Neural cell (in vitro differentiated cells): ENCODE results near the gene CYP26A1. TPM values are rescaled to one million over a fixed set of nuclear protein-coding genes. Genes with fewer than 3 reads are reported as not detected.

Experiments
- H2AFZ ChIP-seq: fragments of 200-600, 300-800 bp; sonication (generic), shearing (Covaris generic); 2 replicates; pipeline ENCODE4 v1.6.0; 2014; ENCODE audit warnings: low read depth, mild to moderate bottlenecking, antibody characterized with exemption, low read length, moderate library complexity
- H3F3A ChIP-seq: fragments of 200-600 bp; shearing (Covaris generic); 2 replicates; pipeline ENCODE4 v1.6.1; 2016; ENCODE audit warnings: mild to moderate bottlenecking, moderate library complexity, mixed read lengths, antibody characterized with exemption, low read length; ENCODE audit not compliant: insufficient read depth, poor library complexity, severe bottlenecking
- H3K27ac ChIP-seq: fragments of 200-600, 300-800 bp; sonication (generic), shearing (Covaris generic); 2 replicates; pipeline ENCODE4 v1.5.1; 2014; ENCODE audit warnings: mild to moderate bottlenecking, low read length, moderate library complexity
- H3K27me3 ChIP-seq: fragments of 300-800, 200-600 bp; sonication (generic), shearing (Covaris generic); 2 replicates; pipeline ENCODE4 v1.6.0; 2014; ENCODE audit warnings: mild to moderate bottlenecking, low read depth, low read length, moderate library complexity; ENCODE audit not compliant: insufficient read depth
- H3K36me3 ChIP-seq: fragments of 300-800, 200-600 bp; sonication (generic), shearing (Covaris generic); 2 replicates; pipeline ENCODE4 v1.5.1; 2014; ENCODE audit warnings: mild to moderate bottlenecking, antibody characterized with exemption, low read length, moderate library complexity; ENCODE audit not compliant: insufficient read depth
- H3K4me2 ChIP-seq: fragments of 300-800, 200-600 bp; sonication (generic), shearing (Covaris generic); 2 replicates; pipeline ENCODE4 v1.6.0; 2014; ENCODE audit warnings: mild to moderate bottlenecking, low read length
- H3K4me3 ChIP-seq: fragments of 300-800, 200-600 bp; sonication (generic), shearing (Covaris generic); 2 replicates; pipeline ENCODE4 v1.5.1; 2014; ENCODE audit warnings: mild to moderate bottlenecking, low read length, moderate library complexity
- H3K79me2 ChIP-seq: fragments of 200-600 bp; shearing (Covaris generic); replicated peaks from 2 replicates; pipeline ENCODE4 v1.6.0; 2014; ENCODE audit warnings: mild to moderate bottlenecking, low read length, moderate library complexity; ENCODE audit not compliant: insufficient read depth
- H3K9ac ChIP-seq: fragments of 300-800, 200-600 bp; sonication (generic), shearing (Covaris generic); 2 replicates; pipeline ENCODE4 v1.6.1; 2016; ENCODE audit warnings: mild to moderate bottlenecking, low read length, mixed read lengths
- H3K9me2 ChIP-seq: fragments of 200-600 bp; shearing (Covaris generic); 2 replicates; pipeline ENCODE4 v1.6.1; 2016; ENCODE audit warnings: mild to moderate bottlenecking, low read length, mixed read lengths; ENCODE audit not compliant: insufficient read depth
- H3K9me3 ChIP-seq: fragments of 200-600, 300-800 bp; sonication (generic), shearing (Covaris generic); 2 replicates; pipeline ENCODE4 v1.6.1; 2016; ENCODE audit warnings: mild to moderate bottlenecking, mixed run types, low read length, moderate library complexity, mixed read lengths
- H4K20me1 ChIP-seq: fragments of 200-600 bp; shearing (Covaris generic); 2 replicates; pipeline ENCODE4 v1.6.1; 2016; ENCODE audit warnings: mild to moderate bottlenecking, mixed run types; ENCODE audit not compliant: insufficient read depth
- CTCF ChIP-seq: fragments of 450-650 bp; IDR thresholded peaks from 2 replicates; pipeline ENCODE4 v1.5.1; 2014; ENCODE audit warnings: antibody characterized with exemption, mild to moderate bottlenecking, moderate library complexity; ENCODE audit not compliant: poor library complexity, severe bottlenecking
- EZH2 ChIP-seq: fragments of 200-600, 300-800 bp; shearing (Covaris generic), sonication (generic); IDR thresholded peaks from 2 replicates; pipeline ENCODE4 v1.6.1; 2014; ENCODE audit warnings: antibody characterized with exemption, low read length, borderline replicate concordance, mild to moderate bottlenecking; ENCODE audit not compliant: insufficient read depth, poor library complexity, severe bottlenecking
- TAF1 ChIP-seq: IDR thresholded peaks from 2 replicates; pipeline ENCODE4 v1.6.1; 2012; ENCODE audit warnings: low read depth
- polyA plus RNA-seq: library from polyadenylated mRNA; depleted of rRNA; stranded (reverse); fragments of >200 nt; gene quantifications from 2 replicates; pipeline ENCODE4 v1.2.3, GENCODE V29; 2014
- TF ChIP-seq, protein P1 (sequence below): IDR thresholded peaks from 2 replicates; pipeline ENCODE4 v1.6.1; 2012; ENCODE audit warnings: borderline replicate concordance

CYP26A1 gene
- polyA plus RNA-seq, 1 donor from 2014 or later: 0.77 TPM

- Histone ChIP-seq H3K4me3 (peak overlapping the region; percentile 18), H3K4me2 (no peak overlapping the region), H3K9me2 (no peaks in the 10 kb centered on the region), H2AFZ (no peak overlapping the region), H3K79me2 (no peaks in the 10 kb centered on the region), H3K9ac (no peak overlapping the region), H3K36me3 (peaks cover 20% of the 10 kb centered on the region), H3K9me3 (peaks cover 25% of the 10 kb centered on the region), H3K27ac (no peak overlapping the region), H3K27me3 (peaks cover 80% of the 10 kb centered on the region), H4K20me1 (no peaks in the 10 kb centered on the region), H3F3A (no peaks in the 10 kb centered on the region)
- TF ChIP-seq, protein P1, sequence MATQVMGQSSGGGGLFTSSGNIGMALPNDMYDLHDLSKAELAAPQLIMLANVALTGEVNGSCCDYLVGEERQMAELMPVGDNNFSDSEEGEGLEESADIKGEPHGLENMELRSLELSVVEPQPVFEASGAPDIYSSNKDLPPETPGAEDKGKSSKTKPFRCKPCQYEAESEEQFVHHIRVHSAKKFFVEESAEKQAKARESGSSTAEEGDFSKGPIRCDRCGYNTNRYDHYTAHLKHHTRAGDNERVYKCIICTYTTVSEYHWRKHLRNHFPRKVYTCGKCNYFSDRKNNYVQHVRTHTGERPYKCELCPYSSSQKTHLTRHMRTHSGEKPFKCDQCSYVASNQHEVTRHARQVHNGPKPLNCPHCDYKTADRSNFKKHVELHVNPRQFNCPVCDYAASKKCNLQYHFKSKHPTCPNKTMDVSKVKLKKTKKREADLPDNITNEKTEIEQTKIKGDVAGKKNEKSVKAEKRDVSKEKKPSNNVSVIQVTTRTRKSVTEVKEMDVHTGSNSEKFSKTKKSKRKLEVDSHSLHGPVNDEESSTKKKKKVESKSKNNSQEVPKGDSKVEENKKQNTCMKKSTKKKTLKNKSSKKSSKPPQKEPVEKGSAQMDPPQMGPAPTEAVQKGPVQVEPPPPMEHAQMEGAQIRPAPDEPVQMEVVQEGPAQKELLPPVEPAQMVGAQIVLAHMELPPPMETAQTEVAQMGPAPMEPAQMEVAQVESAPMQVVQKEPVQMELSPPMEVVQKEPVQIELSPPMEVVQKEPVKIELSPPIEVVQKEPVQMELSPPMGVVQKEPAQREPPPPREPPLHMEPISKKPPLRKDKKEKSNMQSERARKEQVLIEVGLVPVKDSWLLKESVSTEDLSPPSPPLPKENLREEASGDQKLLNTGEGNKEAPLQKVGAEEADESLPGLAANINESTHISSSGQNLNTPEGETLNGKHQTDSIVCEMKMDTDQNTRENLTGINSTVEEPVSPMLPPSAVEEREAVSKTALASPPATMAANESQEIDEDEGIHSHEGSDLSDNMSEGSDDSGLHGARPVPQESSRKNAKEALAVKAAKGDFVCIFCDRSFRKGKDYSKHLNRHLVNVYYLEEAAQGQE: no peak
- peak; percentile 58 for TF ChIP-seq EZH2
Measured at GRCh38 chr10:93061594-93062513, 11.8 kb upstream of the CYP26A1 start.

GRCh38 chr10:93062514-93063143 lies 11.1 kb upstream of the CYP26A1 start:
- H3K9me2 ChIP-seq: no peaks in the 10 kb centered on the region
- H3K4me3 ChIP-seq: peak overlapping the region; percentile 18
- no peak overlapping the region for H3K9ac ChIP-seq
- H3F3A ChIP-seq: no peaks in the 10 kb centered on the region
- H3K4me2 ChIP-seq: no peak overlapping the region
- H2AFZ ChIP-seq: no peak overlapping the region
- H4K20me1 ChIP-seq: no peaks in the 10 kb centered on the region
- H3K27ac ChIP-seq: no peak overlapping the region
- peaks cover 20% of the 10 kb centered on the region for H3K36me3 ChIP-seq
- TF ChIP-seq CTCF (peak; percentile 57), TAF1 (no peak)
- H3K9me3 ChIP-seq: peaks cover 29% of the 10 kb centered on the region
- no peaks in the 10 kb centered on the region for H3K79me2 ChIP-seq
- H3K27me3 ChIP-seq: peaks cover 87% of the 10 kb centered on the region
